Left renal cortex interstitium (tissue), 4 donors: ENCODE measurements around the gene EMCN. TPM values are rescaled to one million over a fixed set of nuclear protein-coding genes. Genes with fewer than 3 reads are reported as not detected.
"Not testable (repeated sequence)": the region's sequence is repeated elsewhere in the genome, so short reads cannot be mapped to it uniquely, and the experiment has no call there.

Experiments used
- DNase-seq, 4 donors: peaks; one replicate each; pipeline ENCODE4 v3.0.0-alpha.2; 2013; ENCODE audit warnings: low read depth in 4 of 4, low spot score in 2 of 4, missing footprints in 1 of 4
- polyA plus RNA-seq, 4 donors: library from polyadenylated mRNA; unstranded; fragments of 120-200 nt; gene quantifications; one replicate each; pipeline ENCODE4 v1.2.1, GENCODE V29; 2013; ENCODE audit not compliant: insufficient read length in 4 of 4

Gene EMCN
- 100 to 1,000 TPM in 3 of 4 donors, 10 to 100 TPM in 1; 96.1 to 178 (median 129) TPM for polyA plus RNA-seq

GRCh38 chr4:100517864-100518341, at the start of gene EMCN:
Gene EMCN, minus strand, starts transcription at chr4:100518022. Its CDS starts 108 bp downstream, at chr4:100517914.
- DNase-seq = no peak

- DNase-seq = no peak
These were observed 48.6 kb upstream of the EMCN start for GRCh38 chr4:100566396-100566795.

GRCh38 chr4:100557306-100557705, 39.5 kb upstream of the EMCN start:
- DNase-seq = no peak

GRCh38 chr4:100555611-100556337, 38.0 kb upstream of the EMCN start:
- no peak for DNase-seq

- no peak for DNase-seq
These were observed 30.4 kb upstream of the EMCN start for GRCh38 chr4:100548200-100548560.

GRCh38 chr4:100547541-100548199, 29.8 kb upstream of the EMCN start:
- DNase-seq = no peak

GRCh38 chr4:100545427-100545826, 27.6 kb upstream of the EMCN start:
- no peak for DNase-seq

GRCh38 chr4:100540131-100540530, 22.3 kb upstream of the EMCN start:
- DNase-seq = no peak

- DNase-seq = no peak
These were observed 21.9 kb upstream of the EMCN start for GRCh38 chr4:100539706-100540105.

GRCh38 chr4:100533741-100534140, 15.9 kb upstream of the EMCN start:
- DNase-seq = no peak

- DNase-seq = not testable (repeated sequence)
These were observed 12.3 kb upstream of the EMCN start for GRCh38 chr4:100530161-100530560.

GRCh38 chr4:100525686-100526085, 7.9 kb upstream of the EMCN start:
- no peak for DNase-seq

- DNase-seq = no peak
These were observed 1.4 kb upstream of the EMCN start for GRCh38 chr4:100519205-100519604.

- DNase-seq = no peak
These were observed 1.6 kb downstream of the EMCN start for GRCh38 chr4:100516225-100516624.

- no peak for DNase-seq
These were observed 5.9 kb downstream of the EMCN start for GRCh38 chr4:100511896-100512295.

GRCh38 chr4:100510551-100510950, 7.3 kb downstream of the EMCN start:
- no peak for DNase-seq

GRCh38 chr4:100509386-100509785, 8.4 kb downstream of the EMCN start:
- no peak for DNase-seq

GRCh38 chr4:100508691-100509090, 9.1 kb downstream of the EMCN start:
- no peak for DNase-seq

- DNase-seq = no peak
These were observed 13.5 kb downstream of the EMCN start for GRCh38 chr4:100504086-100504874.

GRCh38 chr4:100497791-100498190, 20.0 kb downstream of the EMCN start:
- DNase-seq = no peak

GRCh38 chr4:100495074-100495473, 22.7 kb downstream of the EMCN start:
- DNase-seq = no peak
